K562 treated with DMSO at 1 percent for 48 hours (cell line): ENCODE measurements around the gene TET3. TPM values are rescaled to one million over a fixed set of nuclear protein-coding genes. Genes with fewer than 3 reads are reported as not detected.

Experiments
- total RNA-seq: library from RNA; unstranded; fragments of 300-600 nt; gene quantifications from 2 replicates; pipeline ENCODE4 v1.2.3, GENCODE V29; 2022; ENCODE audit warnings: low replicate concordance; ENCODE audit errors: extremely low read depth

Gene TET3
- total RNA-seq: not detected in 2 replicates

DNA sequence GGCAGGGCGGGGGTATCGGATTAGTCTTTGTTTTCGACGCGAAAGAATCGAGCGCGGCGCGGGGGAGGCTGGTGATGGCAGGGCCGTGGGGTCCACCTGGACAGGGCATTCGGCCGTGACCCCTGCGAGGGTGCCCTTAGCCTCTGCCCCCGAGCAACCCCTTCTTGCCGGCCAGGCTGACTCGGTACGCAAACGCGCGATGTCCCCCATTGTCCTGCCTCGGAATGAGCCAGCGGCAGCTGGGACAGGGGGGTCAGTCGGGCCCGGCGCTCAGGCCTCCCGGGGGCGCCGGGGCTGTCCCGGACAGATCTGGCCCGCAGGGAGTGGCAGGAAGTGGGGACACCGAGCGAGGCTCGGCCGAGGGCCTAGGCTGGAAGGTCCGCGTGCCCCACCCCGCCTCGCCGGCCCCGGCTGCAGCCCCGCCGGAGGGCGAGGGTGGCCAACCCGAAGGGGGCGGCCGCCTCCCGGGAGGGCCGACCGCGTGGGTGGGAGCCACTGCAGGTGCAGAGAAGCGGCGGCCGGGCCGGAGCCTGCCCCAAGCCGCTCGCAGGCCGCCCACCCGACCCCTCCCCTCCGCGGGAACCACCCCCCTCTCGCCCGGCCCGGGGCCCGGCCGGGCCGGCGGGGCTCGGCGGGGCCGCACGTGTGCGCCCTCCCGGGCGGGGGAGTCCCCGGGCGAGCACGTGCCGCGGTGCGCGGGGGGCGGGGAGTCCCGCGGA, at the start of gene TET3:
TSS of gene TET3 (plus strand) at position 708 of the 719 bp plus-strand sequence. CDS start 1,494 bp downstream, outside the sequence.

Other genes with a start within 250 kb of the TET3 start
- not detected in 2 replicates for gene TPRKB, start 247.6 kb upstream of the TET3 start, total RNA-seq
- not detected in 2 replicates for gene DUSP11, start 204.8 kb upstream of the TET3 start, total RNA-seq
- gene C2orf78, start 200.7 kb upstream of the TET3 start, total RNA-seq: not detected in 2 replicates
- not detected in 2 replicates for gene STAMBP, start 155.9 kb upstream of the TET3 start, total RNA-seq
- gene ACTG2, start 91.9 kb upstream of the TET3 start, total RNA-seq: not detected in 2 replicates
- not detected in 2 replicates for gene DGUOK, start 58.0 kb upstream of the TET3 start, total RNA-seq
- not detected in 2 replicates for gene BOLA3, start 163.0 kb downstream of the TET3 start, total RNA-seq
- gene MOB1A, start 194.0 kb downstream of the TET3 start, total RNA-seq: not detected in 2 replicates
- gene MTHFD2, start 213.7 kb downstream of the TET3 start, total RNA-seq: not detected in 2 replicates